DOHH2 (cell line): ENCODE measurements around the gene GPD1L.

ENCODE experiments used
- CTCF ChIP-seq: fragments of 200-600 bp; sonication (generic); IDR thresholded peaks from one replicate; pipeline ENCODE4 v1.5.1; 2014; ENCODE audit warnings: antibody characterized with exemption, mild to moderate bottlenecking, low read depth, low read length; ENCODE audit not compliant: poor library complexity, severe bottlenecking
- EZH2phosphoT487 ChIP-seq: fragments of 200-600 bp; sonication (generic); IDR thresholded peaks from 2 replicates; pipeline ENCODE4 v1.6.1; 2017; ENCODE audit warnings: borderline replicate concordance, mild to moderate bottlenecking, antibody characterized with exemption, low read length, moderate library complexity, mixed read lengths

GRCh38 chr3:32077260-32078084 is 28.9 kb upstream of the GPD1L start:
- no peak for TF ChIP-seq CTCF
- no peak for TF ChIP-seq EZH2phosphoT487
